ELR (cell line): ENCODE data around the gene PM20D2.
"Not testable (repeated sequence)": the region's sequence is repeated elsewhere in the genome, so short reads cannot be mapped to it uniquely, and the experiment has no call there.

Experiments used
- DNase-seq: peaks from one replicate; pipeline ENCODE4 v3.0.0-alpha.2; 2015; ENCODE audit warnings: low read depth

The PM20D2 gene, protein sequence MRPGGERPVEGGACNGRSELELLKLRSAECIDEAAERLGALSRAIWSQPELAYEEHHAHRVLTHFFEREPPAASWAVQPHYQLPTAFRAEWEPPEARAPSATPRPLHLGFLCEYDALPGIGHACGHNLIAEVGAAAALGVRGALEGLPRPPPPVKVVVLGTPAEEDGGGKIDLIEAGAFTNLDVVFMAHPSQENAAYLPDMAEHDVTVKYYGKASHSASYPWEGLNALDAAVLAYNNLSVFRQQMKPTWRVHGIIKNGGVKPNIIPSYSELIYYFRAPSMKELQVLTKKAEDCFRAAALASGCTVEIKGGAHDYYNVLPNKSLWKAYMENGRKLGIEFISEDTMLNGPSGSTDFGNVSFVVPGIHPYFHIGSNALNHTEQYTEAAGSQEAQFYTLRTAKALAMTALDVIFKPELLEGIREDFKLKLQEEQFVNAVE

DNA sequence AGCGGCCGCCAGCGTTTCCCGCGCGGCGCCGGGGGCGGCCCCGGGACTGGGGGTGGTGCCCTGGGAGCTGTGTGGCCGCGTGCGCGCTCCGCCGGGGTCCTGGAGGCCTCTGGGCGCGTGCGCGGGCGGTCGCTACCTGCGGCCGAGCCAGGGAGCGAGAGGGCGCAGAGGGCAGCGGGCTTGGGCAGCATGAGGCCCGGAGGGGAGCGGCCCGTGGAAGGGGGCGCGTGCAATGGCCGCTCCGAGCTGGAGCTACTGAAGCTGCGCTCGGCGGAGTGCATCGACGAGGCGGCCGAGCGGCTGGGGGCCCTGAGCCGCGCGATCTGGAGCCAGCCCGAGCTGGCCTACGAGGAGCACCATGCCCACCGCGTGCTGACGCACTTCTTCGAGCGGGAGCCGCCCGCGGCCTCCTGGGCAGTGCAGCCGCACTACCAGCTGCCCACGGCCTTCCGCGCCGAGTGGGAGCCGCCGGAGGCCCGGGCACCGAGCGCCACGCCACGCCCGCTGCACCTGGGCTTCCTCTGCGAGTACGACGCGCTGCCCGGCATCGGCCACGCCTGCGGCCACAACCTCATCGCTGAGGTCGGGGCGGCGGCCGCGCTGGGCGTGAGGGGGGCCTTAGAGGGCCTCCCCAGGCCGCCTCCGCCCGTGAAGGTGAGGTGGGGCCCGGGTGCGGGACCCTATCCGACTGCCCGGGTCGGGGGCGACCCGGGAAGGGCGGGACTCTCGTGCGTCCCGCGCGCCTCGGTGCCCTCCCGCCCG lies at the start of gene PM20D2:
Gene PM20D2, plus strand, starts transcription at position 100 of the 762 bp plus-strand sequence. Its CDS starts 90 bp downstream, at position 190.
- peak; percentile 77 for DNase-seq

DNA sequence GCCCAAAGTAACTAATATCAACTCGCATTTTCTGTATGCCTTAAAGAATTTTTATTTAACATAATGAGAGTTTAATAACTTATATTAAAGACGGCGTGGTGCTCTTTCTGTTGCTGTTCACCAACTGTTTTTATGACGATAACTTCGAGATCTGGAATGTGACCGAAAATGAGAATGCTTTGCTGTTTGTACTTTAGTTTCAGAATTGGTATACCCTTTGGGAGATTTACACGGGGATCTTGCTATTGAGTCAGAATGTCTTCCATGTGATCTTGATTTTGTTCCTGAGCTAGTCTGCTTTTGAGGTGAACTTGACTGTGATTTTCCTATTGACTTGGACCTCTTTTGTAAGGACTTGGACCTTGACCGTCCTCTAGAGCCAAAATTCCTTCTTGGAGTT lies 47.4 kb upstream of the PM20D2 start:
- DNase-seq = no peak

DNA sequence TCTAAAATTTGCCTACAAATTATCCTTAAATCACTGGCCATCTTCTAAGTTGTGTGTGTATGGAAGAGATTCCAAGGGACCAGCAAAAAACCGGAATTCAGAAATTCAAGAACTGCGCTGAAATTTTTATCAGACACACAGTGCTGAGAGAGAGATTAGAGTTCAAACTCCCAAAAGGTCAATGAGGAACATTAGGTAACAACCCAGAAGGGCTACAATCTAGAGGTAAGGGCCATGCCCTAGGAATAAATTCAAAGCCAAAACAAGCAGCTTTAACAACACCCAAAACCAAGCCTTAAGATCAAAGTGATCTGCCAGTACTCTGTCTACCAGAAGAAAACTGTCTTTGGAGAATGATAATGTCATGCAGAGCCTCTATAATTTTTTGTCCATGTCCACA lies 45.7 kb upstream of the PM20D2 start:
- no peak for DNase-seq

DNA sequence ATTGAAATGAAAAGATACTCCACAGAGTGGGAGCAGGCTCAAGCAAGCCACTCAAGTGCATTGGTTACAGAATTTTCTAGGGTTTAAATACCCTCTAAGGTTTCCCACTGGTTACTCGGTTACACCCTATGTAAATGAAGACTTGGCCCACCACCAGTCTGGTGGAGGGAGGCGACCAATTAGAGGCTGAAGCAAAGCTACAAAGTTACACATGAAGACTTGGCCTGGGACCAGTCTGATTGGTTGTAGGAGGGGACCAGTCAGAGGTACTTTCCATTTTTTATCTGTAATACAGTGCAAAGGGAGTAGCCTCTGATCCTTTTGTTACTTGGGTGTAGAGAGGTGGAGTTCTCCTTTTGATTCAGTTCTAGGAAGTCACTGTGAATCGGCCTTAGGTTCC lies 35.6 kb upstream of the PM20D2 start:
- no peak for DNase-seq

DNA sequence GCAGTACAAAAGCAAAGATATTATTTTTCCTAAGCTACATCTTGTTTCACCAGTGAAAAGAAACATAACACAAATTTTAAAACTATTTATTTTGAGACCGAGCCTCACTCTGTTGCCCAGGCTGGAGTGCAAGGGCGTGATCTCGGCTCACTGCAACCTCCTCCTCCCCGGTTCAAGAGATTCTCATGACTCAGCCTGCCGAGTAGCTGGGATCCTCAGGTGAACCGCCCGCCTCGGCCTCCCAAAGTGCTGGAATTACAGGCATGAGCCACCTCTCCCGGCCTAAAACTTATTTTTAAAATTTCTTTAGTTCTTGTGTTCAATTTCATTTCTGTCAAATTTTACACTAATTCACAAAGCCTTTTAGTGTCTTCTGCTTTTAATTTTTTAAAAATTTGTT lies 33.9 kb upstream of the PM20D2 start:
- DNase-seq = no peak

DNA sequence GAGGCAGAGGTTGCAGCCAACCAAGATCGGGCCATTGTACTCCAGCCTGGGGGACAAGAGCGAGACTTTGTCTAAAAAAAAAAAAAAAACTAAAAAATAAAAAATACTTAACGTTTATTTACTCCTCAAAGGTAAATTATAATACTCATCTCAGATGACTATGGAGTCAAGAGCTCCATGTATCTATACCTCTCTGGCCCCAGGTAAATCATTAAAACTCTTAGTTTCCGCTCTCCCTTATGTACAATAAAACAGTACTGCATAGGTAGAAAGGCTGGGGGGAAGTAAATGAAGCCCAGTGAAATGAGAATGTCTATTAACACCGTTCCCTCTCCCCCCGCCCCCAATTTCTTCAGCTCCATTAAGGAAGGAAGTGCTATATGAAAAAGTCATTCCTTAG lies 29.2 kb upstream of the PM20D2 start:
- no peak for DNase-seq

DNA sequence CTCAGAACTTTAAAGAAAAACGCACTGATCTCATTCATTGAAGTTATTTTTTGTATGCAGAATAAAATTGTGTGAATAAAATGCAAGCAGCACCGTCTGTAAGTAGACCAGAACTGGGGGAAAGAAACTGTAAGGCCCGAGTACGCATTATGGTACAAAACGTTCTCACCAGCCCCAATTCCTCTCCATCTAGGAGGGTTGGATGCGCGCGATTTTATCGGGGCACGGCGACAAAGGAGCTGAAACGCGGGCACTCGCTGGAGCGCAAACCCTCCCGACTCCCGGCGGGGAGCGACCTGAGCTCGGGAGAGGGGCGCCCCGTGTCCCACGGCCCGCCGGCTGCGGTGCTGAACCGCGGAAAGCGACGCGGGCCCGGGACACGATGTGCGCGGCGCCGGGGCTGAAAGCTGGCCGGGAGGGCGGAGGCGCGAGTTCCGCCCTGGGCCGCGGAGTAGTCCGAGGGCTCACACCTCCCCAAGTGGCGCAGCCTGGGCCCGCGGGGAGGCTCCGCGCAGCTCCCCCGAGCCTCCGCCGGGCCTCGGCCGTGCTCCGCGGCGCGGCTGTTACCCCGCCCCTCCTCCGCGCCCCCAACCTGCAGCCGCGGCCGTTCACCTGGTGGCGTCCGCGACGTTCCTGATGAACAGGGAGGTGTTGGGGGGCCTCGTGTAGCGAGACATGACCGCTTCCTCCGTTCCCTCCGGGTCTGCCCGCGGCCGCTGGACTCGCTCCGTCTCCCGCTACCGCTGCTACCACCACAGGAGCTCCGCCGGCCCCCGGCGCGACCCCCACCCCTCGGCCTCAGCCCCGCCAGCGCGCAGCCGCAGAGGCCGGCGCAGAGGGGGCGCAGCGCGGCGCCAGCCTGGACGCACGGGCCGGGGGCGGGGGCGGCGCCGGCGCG lies 28.4 kb upstream of the PM20D2 start, which contains the start of gene SRSF12:
Gene SRSF12, minus strand, starts transcription at position 861 of the 898 bp plus-strand sequence. Its CDS starts 184 bp downstream, at position 677.
- DNase-seq = peak; percentile 44

DNA sequence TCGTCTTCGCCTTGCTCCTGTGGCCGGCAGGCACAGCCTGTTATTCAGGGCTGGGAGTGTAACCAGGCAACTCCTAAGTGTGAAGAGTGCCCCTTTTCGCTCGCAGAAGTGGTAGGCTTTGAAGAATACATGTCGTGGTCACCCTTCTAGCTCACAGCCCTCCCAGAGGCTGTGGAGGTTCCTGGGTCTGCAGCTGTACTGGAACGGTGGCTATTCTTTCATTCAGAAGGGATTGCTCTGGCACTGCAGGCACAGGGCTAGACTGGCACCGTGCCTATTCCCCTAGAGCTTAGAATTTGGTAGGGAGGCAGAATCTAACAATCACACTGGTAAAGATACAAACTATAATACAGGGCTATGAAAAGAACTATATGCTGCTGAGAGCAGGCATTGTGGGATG lies 26.9 kb upstream of the PM20D2 start:
- no peak for DNase-seq

DNA sequence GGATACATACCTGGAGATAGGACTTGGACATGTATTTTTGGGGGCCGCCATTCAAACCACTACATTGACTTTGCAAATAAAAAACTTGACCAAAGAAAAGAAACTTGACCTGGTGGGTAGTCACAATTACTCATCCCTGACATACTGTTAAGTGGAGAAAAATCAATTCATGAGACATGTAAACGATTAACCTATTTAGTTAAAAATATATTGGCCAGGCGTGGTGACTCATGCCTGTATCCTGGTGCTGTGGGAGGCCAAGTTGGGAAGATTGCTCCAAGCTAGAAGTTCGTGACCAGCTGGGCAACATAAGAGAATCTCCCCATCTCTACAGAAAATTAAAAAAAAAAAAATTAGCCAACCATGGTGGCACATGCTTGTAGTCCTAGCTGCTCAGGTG lies 25.5 kb upstream of the PM20D2 start:
- peak; percentile 74 for DNase-seq

DNA sequence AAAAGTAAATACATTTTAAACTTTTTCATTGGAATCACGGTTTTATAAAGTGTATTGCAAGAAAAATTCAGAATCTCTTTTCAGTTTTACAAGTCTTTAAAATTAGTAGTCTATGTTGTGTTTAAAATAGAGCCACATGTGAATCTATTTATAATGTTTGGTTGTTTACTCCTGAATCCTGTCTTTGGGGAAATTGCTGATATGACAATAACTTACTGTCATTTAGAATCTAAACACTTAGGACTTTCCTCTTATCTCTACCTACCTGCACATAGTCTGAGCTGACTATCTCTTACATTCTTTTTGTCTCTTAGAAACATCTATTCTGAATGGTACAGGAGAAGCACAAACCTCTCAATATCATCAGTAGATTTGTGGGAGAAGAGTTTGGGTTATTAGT lies 23.9 kb upstream of the PM20D2 start:
- no peak for DNase-seq

DNA sequence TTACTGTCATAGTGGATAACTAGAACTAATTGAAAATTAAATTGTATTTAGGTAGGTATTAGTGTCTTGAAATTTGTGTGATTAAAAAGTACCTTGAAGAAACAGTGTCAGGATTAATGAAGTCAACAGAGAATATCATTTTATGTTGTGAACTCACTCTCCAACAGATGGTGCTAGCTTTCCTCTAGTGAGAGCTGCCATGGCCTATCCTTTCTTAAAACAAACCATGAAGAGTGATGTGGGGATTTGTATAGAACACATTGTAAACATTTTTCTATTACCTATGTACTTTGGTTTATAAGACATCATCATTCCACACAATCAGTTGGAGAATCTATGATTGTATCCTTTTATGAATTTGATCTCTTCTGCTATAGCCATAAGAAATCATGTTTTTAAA lies 23.2 kb upstream of the PM20D2 start:
- peak; percentile 64 for DNase-seq

DNA sequence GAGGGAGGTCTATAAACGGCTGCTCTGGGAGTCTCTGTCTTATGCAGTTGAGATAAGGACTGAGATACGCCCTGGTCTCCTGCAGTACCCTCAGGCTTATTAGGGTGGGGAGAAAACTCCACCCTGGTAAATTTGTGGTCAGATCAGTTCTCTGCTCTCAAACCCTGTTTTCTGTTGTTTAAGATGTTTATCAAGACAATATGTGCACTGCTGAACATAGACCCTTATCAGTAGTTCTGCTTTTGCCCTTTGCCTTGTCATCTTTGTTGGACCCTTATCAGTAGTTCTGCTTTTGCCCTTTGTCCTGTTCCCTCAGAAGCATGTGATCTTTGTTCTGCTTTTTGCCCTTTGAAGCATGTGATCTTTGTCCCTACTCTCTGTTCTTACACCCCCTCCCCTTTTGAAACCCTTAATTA lies 17.6 kb upstream of the PM20D2 start:
- not testable (repeated sequence) for DNase-seq

DNA sequence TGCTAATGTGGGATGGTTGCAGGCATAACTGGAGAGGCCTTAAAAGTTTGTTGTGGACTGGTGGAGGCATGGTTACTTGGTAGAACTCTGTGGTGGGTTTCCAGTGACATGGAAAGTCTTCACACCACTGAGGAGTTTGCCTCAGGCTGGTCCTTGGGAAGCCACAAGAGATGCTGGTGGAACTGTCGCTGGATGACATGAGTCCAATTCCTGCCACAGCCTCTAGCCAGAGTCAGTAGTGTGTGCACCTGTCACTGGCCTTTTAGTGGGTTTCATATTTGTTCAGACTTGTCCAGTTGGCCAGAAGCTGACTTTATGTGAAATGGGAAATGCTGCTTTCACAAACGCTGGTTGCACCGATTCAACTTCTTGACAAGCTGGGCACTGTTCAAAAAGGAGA lies 14.3 kb upstream of the PM20D2 start:
- DNase-seq = no peak

DNA sequence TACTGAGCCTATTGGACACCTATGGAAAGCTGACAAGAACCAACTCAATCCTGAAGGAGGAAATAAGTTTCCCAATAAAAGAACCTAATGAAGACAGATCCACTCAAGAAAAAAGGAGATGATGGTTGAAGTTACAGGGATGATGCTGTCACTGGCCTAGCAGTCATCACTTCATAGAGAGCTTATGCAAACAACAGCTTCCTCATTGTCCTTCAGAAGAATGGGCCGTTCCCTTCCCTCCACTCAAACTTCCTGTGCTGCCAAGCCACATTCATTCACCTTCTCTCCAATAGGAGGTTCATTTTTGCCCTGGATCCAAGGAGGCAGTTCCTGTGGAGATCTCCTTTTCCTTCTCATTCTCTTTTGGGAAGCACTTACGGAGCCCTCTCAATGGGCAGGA lies 13.8 kb upstream of the PM20D2 start:
- no peak for DNase-seq

DNA sequence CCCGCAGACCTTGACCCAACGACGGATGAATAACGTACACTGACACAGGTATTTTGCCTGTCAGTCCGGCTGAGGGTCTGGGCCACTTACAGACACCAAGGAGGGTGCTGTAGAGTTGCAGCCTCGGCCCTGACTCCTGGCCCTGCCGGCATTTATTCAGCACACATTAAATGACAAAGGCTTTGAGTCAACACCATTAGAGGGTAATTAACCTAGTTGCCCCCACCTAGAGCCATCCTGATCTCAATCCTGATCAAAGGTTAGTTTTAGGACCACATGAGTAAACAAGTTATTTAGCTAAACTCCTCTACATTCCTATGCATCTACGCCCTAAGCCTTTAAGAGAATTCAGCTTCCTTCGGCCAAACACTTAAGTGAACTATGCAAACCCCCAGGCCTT lies 11.9 kb upstream of the PM20D2 start:
- no peak for DNase-seq

DNA sequence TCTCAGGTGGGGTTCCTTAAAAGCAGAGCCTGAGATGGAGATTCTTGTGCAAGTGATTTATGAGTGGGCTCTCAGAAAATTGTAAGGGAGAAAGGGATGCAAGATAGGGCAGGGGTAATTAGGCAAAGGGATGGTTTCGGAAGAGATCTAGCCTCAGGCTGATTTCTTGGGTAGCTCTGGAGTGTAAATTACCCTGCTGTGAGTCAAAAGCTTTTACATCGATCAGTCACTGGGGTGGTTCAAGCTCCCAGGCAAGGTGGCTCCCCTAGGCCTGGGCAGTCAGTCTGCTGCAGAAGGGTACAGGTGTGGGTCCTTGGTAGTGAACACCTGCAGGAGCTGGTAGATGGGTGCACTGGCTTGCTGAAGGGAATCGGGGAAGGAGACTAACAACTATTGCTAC lies 11.1 kb upstream of the PM20D2 start:
- DNase-seq = no peak

DNA sequence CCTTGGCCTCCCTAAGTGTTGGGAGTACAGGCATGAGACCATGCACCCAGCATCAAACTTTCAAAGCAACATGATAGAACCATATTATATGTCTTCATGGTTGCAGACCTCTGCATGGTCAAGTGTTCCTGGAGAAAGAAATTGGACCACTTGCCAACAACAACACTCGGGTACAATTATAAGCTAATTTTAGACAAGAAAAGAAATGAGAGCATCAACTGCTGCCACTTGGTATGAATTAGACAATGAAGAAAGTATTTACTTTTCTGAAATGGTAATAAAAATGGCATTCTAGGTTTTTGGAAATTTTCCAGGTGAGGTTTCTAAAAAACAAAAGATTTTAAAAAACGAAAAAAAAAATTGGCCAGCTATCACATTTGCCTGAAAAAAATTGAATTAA lies 7.7 kb upstream of the PM20D2 start:
- DNase-seq = no peak

DNA sequence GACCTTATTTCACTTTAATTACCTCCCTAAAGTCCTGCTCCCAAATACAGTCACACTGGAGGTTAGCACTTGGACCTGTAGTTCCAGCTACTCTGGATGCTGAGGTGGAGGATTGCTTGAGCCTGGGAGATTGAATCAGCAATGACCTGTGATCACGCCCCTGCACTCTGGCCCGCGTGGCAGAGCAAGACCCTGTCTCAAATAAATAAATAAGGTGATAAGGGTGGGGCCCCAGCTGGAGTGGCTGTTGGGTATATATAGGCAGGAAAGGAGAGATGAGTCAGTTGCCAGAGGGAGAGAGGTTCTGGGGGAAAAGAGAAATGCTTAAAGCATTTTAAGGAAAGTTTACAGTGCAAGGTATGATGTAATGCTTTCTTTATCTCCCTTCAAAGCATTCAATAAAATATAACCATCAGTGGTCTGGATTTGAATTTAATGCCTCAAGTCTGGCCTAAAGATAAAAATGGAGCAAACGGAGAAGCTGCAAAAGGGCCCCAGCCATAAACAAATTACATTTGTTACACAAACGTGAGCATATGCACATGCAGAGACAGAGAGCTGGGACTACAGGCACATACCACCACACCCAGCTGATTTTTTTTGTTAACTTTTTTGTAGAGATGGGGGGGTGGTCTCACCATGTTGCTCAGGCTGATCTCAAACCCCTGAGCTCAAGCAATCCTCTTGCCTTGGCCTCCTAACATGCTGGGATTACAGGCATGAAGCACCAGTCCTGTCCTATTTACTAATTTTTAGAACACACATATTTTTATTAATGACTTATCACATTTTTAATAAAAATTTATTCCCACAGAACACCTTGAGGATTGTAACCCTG lies 6.1 kb upstream of the PM20D2 start:
- DNase-seq = peak; percentile 71

DNA sequence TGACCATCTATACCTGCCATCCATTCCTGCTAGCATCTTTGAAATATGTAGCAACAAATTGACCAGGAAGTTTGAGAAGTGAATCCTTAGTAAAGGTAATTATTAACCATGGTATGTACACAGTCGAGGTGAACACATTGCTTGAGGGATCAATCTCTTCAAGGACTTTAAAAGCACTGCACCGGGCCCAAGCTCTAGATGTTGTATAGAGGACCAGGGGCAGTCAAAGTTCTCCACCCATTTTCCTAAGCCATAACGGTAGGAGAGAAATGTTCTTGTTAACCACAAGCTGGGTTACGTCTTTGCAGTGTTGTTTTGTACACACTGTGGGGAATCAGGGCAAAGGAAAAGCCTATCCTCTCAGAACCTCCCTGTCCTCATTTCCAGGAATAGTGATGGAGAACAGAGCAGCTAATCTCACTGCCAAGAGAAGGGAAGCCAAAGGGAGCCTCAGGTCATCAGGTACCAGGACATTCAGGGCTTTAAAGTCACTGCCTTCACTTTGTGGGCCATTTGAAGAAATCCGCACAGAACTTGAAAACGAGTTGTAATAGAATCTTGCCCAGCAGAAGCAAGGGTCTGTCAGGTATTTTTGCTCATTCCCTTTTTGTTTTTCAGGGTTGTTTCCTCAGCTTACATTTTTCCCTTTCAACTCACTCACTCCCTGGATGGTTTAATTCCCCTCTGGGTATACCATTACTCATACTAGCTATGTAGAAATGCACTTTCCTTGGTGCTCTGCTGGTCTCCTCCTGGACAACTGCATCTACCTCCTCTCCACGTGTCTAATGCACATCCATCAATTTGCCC lies 5.3 kb upstream of the PM20D2 start:
- peak; percentile 59 for DNase-seq

DNA sequence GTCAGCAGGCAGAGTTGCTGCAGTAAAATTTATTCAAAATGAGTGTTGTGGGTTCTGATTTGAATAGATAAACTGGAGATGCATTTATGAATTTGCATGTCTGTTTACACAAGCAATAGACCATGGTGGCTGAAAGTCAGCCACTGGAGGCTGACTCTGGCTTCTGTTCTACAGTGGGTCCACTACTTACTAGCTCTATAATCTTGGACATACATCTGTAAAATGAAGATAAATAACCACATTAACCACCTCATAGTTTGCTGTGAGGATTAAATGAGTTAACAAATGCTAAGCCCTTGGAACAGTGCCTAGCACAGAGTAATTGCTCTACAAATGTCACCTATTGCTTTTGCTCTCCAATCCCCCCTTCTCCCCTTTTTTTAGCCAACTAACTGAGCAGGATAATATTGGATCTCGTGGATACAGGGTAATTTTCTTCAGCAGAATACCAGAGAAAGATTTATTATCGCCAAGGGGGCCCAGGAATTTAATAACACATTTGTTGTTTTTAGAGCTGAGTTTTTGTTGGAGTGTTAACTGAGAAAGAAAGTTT lies 1.4 kb upstream of the PM20D2 start:
- no peak for DNase-seq
